Measurements from ENCODE around the gene KCNH3.

DNA sequence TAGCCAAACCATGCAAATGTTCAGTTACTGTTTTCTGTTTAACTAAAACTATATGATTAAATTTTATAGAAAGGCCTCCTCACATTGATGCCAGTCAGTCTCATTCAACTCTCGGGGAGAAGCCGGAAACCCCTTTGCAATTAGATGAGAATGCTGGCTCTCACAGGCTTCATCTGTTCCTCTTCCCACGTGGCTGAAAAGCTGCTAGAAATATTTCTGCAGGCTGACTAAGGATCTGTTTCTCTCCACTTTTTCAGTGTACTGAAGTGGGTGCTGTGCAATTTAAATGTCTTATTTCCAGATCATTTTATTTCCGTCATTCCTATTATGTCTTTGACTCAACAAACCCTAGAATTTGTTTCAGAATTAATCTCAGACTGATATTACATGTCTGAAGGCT lies 17.4 kb upstream of the KCNH3 start:
- TF ChIP-seq CTCF (IDR thresholded peaks at IDR 0.05) (no peak), POLR2A (IDR thresholded peaks at IDR 0.05) (no peak)

All from testis (tissue), 2 donors.